Activated CD4-positive, alpha-beta T cell treated with anti-CD3 and anti-CD28 coated beads, Interleukin-2, amount 50 U/mL, for 16 hours (primary cell): Measurements from ENCODE around the gene PTH2.
"Not testable (repeated sequence)": the region's sequence is repeated elsewhere in the genome, so short reads cannot be mapped to it uniquely, and the experiment has no call there.

Experiments
- DNase-seq: peaks from one replicate; pipeline ENCODE4 v3.0.0-alpha.2; 2020

The PTH2 gene

DNA sequence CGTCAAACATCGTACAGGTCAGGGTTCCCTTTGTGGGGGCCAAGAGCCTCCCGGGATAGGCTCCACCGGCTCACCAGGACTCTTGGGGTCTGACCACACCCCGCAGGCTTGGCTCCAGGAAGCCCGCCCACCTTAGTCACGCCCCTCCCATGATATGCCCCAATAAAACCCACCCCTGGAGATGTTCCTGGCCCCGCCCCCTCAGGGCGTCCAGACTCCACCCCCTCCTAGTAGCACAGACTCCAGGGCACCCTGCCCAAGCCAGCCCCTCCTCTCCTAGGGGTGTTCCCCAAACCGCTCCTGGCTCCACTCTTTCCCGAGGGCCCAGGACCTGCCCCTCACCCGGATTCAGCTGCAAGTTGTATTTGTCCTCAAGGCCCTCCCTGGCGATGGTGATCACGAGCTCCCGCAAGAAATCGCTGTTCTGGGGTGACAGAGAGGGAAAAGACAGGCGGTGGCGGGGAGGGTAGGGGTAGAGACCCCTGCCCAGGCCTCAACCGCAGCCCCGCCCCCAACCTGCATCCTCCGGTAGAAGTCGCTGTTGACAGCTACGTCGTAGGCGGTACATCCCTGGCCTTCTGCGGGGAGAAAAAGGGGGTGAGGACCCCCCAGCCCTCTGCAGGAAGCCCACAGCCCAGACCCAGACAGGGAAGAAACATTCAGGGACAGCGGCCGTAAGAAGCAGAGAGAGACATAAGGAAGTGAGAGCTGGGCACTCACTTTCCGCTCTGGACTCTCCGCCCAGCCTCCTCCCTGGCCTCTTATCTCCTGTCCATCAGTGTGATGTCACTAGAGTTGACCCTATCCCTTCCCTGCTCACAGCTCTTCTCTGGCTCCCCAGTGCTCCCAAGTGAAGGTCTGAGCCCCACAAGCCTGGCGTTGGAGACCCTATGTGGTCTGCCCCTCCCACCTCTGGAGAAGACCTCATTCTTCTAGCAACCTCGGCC is 24.5 kb upstream of the PTH2 start:
- DNase-seq = peak; percentile 45

DNA sequence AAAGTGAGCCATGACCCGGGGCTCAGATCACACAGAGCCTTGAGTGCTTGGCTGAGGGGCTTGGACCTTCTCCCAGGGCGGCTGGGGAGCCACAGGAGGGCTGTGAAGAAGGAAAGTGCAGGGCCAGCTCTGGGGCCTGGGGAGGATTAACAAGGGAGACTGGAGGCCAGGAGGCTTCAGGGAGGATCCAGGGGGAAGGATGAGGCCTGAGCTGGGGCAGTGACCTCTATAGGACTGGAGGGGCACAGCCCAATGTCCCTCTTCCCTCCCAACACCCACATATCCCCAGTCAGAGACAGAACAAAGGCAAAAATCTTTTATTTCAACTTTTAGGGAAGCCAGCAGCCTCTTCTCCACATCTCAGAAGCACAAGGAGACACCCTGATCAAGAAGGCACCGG is 22.8 kb upstream of the PTH2 start:
- DNase-seq = no peak

DNA sequence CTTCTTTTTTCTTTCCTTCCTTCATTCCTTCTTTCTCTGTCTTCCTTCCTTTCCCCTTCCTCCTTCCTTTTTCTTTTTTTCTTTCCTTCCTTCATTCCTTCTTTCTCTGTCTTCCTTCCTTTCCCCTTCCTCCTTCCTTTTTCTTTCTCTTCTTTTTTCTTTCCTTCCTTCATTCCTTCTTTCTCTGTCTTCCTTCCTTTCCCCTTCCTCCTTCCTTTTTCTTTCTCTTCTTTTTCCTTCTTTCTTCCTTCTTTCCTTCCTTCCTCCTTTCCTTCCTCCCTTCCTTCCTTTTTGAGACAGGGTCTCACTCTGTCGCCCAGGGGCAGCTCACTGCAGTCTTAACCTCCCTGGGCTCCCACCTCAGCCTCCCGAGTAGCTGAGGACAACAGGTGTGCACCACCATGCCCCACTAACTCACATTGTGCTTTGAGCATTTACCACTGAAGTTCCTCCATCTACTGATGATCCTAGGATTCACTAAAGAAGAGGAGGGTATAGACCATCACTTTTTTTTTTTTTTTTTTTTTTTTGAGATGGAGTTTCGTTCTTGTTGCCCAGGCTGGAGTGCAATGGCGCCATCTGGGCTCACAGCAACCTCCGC is 21.0 kb upstream of the PTH2 start:
- not testable (repeated sequence) for DNase-seq

DNA sequence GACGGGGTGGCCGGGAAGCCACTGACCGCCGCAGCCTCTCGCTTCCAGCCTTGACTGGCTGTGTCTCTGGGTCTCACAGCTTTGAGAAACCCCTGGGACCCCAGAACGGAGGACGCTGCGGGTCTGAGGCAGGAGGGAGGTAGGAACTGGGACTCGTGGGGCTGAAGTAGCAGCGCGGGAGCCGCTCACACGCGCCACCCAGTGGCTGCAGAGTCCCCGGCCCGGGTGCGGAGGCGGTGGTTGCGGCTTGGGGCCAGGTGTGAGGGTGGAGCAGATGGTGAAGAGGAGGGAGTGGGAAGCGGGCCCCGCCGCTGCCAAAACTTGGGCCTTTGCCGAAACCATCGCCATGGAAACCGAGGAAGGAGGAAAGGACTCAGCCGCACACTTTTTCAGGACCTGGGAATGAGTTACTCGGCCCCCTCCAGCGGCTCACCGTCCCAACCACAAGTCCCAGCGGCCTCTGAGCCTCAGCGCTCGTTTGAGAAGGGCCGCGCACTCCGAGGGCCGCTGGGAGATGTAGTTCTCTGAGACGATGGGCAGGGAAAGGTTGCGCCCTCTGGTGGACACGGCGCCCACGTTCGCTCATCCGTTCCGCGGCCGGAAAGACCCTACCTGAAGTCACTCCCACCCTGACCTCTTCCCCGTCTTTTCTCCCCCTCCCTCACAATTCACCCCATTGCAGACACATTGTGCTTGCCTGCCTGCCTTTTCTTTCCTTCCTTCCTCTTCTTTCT is 20.3 kb upstream of the PTH2 start:
- DNase-seq = peak; percentile 94

DNA sequence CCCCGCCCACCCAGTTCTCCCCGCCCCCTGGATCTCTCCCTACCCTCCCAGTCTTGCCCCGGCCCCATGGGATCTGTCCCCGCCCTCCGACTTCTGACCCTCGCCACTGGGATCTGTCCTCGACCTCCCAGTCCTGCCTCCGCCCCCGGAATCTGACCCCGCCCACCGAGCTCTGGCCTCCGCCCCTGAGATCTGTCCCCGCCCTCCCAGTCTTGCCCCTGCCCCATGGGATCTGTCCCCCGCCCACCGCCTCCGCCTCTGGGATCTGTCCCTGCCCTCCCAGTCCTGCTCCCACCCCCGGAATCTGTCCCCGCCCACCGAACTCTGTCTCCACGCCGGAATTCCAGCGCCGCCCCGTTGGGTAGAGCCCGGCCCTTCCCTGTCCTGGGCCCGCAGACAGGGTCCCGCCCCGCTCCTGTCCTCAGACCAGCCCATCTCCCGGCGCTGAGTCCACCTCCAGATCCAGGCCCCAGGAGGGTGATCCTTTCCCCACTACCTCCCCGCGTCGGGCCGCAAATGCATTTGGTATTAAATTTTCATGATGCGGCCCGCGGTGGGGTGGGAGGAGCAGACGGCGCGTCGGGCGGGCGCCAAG is 19.6 kb upstream of the PTH2 start:
- DNase-seq = peak; percentile 74

DNA sequence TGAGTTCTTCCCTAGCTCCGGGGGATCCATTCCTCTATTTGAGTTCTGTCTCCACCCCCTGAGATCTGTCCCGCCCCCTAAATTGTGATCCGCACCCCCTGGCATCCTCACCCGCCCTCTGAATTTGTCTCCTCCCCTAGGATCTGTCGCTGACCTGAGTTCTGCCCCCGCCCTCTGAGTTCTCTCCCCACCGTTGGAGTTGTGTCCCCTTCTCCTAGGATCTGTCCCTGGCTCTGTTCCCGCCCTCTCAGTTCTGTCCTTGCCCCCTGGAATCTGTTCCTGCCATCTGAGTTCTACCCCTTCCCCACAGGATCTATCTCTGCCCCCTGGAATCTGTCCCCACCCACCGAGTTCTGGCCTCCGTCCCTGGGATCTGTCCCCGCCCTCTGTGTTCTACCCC is 19.1 kb upstream of the PTH2 start:
- no peak for DNase-seq

DNA sequence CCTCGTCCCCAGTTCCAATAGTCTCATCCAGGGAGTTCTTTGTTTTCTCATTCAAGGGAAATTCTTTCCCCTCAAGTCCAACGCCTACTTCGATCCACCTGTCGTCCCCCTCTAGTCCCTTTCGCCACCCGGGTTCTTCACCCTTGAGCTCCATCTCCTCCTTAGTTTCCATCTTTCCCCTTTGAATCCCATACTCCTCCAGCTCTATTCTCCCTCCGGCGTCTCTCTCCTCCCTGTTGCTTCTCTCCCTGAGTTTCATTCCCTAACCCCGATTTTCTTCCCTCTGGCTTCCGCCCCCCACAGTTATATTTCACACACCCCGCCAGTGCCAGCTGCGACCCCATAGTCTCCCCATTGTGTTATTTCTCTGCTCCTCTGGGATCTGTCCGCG is 18.7 kb upstream of the PTH2 start:
- no peak for DNase-seq

DNA sequence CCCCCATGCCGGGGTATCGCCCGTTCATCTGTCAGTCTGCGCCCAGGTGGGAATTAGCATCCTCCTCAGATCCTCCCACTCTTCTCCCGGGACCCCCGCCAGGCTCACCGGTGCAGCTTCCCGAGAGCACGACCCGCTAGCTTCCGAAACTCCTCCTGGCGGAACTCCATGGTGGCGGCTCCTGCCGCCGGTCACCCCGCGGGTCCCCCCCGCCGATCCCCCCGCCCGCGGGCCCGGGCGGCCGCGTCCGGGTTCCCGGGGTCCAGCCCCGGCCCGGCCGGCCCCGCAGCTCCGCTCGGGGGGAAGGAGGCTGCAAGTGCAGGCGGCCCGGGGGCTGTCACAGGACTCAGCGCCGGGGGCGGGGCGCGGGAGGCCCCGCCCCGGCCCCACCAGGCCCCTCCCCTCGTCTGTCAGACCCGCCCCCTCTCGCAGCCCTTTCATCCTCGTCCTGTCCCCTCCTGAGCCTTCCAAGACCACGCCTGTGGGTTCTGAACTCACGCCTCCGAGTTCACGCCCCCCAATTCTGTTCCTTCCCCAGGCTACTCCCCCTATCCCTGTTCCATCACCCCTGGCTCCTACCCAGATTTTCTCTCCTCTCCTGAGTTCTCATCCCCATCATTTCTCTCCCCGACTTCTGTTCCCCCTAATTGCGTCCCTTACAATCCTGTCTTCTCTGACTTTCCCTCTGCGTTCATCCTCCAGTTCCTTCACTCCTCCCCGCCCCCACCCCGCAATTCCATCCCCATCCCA is 18.1 kb upstream of the PTH2 start, which contains the start of gene SLC17A7:
Gene SLC17A7 (minus strand): TSS at position 318 of the 750 bp plus-strand sequence. CDS start 148 bp downstream, at position 170.
- peak; percentile 39 for DNase-seq

DNA sequence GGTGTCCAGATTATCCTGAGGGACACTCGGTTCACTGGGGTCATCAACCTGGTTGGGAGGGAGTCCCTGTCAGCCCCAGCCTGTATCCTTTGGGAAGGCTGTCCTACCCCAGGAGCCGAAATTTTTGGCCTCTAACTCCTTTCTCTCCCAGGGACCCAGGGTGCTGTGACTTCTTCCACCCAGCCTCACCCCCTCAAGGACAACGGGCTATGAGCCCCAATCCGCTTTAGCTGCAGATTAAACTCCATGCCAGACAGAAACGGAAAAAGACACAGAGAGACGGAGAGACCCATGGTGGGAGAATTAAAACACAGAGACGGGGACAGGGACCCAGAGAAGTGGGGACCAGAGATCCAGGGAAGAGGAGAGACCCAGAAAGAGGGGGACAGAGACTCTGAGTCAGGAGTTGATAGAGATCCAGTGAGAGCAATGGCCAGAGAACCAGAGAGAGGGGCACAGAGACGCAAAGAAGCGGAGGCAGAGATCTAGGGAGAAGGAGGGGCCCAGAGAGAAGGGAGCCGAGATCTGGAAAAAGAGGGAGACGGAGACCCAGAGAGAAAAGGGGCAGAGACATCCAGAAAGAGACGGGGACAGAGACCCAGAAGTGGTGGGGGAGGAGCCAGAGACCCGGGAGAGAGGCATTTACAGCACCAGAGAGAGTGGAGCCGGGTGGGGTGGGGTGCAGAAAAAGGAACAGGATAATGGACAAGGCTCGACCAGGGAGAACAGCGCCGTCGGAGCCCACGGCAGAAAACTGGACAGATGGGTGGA is 17.4 kb upstream of the PTH2 start:
- no peak for DNase-seq

DNA sequence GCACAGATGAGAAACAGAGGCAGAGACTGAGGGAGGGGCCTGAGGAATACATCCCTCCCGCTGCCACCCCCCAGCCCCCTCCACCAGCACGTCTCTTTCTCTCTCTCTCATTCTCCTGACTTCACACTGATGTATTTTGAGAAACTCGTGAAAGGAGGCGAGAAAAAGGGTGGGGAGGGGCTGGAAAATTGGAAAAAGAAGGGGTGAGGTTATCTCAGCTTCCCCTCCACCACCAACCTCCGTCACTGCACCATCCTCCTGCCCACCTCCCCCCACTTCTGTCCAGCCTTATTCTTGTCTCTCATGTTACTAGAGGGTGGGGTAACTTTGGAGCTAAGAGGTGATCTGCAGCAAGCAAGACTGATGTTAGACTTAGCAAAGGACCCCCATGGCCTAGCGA is 16.6 kb upstream of the PTH2 start:
- DNase-seq = no peak

DNA sequence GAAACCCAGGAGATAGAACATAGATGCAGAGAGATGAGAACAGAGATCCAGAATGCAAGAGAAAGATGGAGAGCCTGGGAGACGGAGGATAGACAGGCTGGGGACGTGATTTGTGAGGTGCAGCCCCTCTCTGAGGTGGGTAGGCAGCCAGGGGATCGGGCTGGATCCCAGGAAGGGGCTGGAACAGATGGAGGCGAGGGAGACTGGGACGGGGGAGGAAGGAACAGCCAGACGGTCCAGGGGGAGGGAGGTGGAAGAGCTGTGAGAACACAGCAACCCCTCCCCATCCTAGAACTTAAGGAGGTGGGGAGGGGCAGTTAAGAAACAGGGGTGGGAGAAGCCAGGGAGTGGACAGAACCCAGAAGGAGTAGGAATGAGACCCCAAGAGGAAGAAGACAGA is 15.0 kb upstream of the PTH2 start:
- DNase-seq = no peak

DNA sequence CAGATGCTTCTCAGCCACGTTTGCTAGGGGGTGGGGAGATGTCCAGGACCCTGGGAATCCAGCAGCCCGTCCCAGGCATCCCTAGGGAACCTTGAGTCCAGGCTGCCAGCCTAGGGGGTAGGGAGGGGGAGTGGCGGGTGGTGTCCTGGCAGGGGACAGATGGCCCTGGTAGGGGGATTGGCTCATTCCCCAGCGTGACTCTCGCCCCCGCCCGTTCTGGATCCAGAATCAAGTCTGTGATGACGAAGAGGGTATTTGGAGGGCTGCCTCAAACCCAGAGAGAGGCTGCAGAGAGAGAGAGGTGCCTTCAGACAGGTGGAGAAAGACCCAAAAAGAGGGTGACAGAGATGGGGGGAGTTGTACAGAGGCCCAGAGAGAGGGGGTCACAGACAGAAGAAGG is 14.0 kb upstream of the PTH2 start:
- no peak for DNase-seq

DNA sequence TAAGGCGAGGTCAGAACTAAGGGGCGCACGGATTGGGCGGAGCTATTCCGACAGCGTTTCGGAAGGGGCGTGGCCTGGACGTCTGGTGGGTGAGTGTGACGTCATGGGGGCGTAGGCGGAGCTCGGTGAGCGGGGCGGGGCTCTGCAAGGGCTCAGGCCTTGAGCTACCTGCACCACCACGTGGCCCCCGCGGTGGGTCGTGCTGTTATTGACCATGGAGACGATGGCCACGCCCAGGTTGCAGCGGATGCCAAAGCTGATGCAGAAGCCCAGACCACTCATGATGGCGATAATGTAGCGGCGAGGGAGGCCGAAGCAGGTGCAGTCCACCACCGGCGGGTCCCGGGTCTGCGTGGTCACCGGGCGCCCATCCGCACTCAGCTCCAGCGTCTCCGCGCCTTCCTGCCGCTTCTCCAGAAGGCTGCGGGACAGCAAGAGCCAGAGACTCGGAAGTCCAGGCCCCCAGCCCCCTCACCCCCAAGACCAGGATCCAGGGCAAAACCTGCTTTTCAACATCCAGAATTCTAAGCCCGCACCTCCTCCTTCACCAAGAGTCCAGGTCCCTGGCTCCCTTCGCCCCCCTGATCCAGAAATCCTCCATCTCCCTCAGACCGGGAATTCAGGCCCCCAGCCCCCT is 13.3 kb upstream of the PTH2 start:
- peak; percentile 65 for DNase-seq

DNA sequence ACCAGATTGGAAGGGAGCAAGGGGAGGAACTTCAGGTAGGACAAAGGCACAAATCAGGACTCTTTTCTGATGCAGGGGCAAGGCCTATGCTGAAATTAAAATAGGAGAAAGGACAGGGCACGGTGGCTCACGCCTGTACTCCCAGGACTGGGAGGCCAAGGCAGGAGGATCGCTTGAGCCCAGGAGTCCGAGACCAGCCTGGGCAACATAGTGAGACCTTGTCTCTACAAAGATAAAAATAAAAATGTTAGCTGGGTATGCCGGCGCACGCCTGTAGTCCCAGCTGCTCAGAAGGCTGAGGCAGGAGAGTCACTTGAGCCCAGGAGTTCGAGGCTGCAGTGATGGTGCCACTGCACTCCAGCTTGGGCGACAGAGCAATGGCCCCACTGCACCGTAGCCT is 12.4 kb upstream of the PTH2 start:
- DNase-seq = no peak

DNA sequence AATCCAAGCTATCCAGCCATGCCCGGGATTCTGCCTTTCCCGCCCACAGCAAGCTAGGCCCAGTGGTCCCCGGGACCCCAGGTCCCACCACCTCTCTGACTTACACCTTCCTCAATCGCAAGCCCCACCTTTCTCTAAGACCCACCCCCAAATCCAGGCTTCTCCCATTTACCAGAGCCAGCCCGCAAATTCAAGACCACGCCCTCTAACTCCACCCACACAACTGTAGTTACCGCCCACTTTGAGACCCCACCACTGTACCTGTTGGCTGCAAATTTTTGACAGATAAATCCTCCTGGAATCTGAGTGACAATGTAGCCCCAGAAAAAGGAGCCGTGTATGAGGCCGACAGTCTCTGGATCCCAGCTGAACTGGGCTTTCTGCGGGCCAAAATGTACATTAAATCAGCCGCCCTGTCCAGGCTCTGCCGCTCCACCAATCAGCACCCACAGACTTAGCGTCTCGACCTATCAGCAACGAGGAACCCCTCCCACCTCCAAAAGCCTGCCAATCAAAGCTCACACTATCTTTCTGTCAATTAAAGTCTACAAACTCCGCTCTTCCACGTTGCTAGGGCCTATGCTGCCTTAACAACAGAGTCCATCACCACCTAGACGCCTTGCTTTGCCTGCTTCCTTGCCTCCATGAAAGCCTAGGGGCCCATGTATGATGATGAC is 11.8 kb upstream of the PTH2 start:
- no peak for DNase-seq

DNA sequence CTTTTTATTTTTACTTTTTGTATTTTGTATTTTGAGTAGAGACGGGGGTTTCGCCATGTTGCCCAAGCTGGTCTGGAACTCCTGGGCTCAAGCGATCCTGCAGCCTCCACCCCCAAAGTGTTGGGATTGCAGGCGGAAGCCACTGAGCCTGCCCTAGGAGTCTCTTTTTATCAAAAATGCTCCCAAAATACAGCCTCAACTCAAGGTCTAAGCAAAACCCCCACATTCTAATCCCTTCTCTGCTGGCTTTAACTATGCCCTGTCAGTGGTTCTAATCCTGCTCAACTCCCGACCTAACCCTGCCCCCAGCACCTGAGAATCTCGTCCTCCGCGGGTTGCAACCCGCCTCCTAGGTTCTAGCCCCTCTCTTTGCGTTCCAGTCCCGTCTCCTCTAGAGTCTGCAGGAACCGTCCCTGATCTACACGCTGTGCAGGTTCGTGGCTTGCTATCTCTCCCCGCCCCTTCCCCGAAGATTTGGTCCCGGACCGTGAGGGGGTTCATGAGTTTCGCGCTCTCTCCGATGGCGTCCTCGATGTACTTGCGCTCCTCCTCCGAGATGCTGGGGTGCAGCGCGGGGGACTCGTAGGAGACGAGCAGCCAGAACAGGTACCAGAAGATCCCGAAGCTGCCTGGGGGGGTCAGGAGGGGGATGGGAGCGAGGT is 10.1 kb upstream of the PTH2 start:
- no peak for DNase-seq

DNA sequence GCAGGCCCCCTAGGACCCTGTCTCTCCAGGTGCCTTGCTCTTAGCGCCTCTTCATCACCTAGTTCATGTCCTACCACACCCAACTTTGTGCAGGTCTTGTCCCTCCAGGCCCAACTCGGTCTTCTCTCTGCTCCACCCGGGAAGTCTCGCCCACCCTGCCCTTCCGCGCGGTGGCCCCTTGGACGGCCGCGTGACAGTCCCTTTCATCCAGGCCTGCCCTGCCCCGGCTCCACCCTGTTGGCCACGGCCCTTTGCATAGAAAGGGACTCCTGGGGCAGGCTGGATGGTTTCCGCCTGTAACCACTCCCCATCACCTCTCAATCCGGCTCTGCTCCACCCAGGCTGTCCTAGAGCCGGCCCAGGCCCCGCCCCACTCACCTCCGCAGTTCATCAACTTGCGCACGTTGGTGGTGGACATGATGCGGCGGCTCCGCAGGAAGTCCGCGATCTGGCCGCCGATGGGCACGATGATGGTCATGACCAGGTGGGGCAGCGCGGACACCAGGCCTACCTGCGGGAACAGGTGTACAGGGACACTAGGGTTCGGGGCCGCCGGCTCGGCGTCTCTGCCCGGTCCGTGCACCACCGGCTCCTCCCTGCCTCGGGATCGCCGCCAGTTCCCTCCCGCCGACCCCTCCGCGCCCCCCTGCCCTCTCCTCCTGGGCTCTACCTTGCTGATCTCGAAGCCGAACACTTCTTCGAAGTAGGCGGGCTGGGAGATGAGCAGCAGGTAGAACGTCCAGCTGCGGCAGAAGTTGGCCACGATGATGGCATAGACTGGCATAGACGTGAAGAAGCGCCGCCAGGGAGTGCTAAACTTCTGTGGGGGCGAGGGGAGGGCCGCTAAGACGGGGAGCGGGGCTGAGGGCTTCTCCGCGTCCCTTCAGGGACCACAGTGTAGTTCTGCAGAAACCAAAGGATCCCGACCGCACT is 9.2 kb upstream of the PTH2 start:
- DNase-seq = no peak

DNA sequence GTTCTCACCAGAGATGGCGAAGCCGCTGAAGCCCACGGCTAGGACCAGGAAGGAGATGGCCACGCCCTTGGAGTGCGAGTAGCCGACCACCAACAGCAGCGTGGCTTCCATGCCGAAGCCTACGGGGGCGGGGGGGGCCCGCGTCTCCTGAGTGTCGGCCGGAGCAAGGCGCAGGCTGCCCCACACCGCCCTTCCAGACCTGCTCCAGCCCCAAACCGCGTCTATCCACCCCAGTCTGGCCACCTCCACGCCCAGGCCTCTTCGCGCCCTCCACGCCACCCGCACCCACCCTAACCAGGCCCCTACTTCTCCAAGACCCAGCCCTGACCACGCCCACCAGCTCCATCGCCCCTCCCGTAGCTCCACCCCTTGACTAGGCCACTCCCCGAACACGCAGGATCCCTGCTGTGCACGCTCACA is 8.1 kb upstream of the PTH2 start:
- no peak for DNase-seq
